BLaER1 treated with 17β-estradiol and CSF1 and Interleukin-3, amounts not matched to agents 10 nM and 100 nM (cell line): Measurements from ENCODE around the gene CSNK2B.

Experiments
- H3K27ac ChIP-seq, 11 experiments: shearing (Covaris generic); formaldehyde crosslinking; 2 replicates each; pipeline ENCODE4 v1.8.1; 2022
- H3K27me3 ChIP-seq, 11 experiments: shearing (Covaris generic); formaldehyde crosslinking; 2 replicates each; pipeline ENCODE4 v1.8.1; 2022
- H3K36me3 ChIP-seq, 11 experiments: shearing (Covaris generic); formaldehyde crosslinking; 2 replicates each; pipeline ENCODE4 v1.8.1; 2022
- H3K4me1 ChIP-seq, 10 experiments: shearing (Covaris generic); formaldehyde crosslinking; 2 replicates each; pipeline ENCODE4 v1.8.1; 2022
- H3K4me2 ChIP-seq, 11 experiments: shearing (Covaris generic); formaldehyde crosslinking; 2 replicates each; pipeline ENCODE4 v1.8.1; 2022
- H3K4me3 ChIP-seq, 10 experiments: shearing (Covaris generic); formaldehyde crosslinking; 2 replicates each; pipeline ENCODE4 v1.8.1; 2022
- H3K9ac ChIP-seq, 11 experiments: shearing (Covaris generic); formaldehyde crosslinking; 2 replicates each; pipeline ENCODE4 v1.8.1; 2022
- H3K9me3 ChIP-seq, 11 experiments: shearing (Covaris generic); formaldehyde crosslinking; replicated peaks in 1 of 11; 2 replicates each; pipeline ENCODE4 v1.8.1; 2022
- H4K20me1 ChIP-seq, 11 experiments: shearing (Covaris generic); formaldehyde crosslinking; 2 replicates each; pipeline ENCODE4 v1.8.1; 2022
- Cebpa-rat ChIP-seq, 11 experiments: shearing (Covaris generic); IDR thresholded peaks; 2 replicates each; pipeline ENCODE4 v1.8.1; 2022

Gene CSNK2B

GRCh38 chr6:31669676-31670075 is 3.8 kb downstream of the CSNK2B start, which contains the start of gene LY6G5B:
LY6G5B (plus strand) TSS chr6:31669976; CDS start chr6:31670951, 975 bp downstream.
- Histone ChIP-seq H3K27me3 (no peaks in the 10 kb centered on the region), H3K4me3 (no peak within 1 kb of the TSS), H3K4me1 (peaks cover 11 to 32% (median 20%) of the 10 kb centered on the region in 10 experiments), H3K9me3 (no peaks in the 10 kb centered on the region), H4K20me1 (peaks cover 2 to 70% (median 36%) of the 10 kb centered on the region in 11 experiments; a peak in 17 of 22 replicates), H3K27ac (no peak within 1 kb of the TSS), H3K4me2 (0 out of 22 replicates have a peak within 1 kb of the TSS, but pooled peaks of 1 of the 11 experiments have one; percentile 84), H3K9ac (peak within 1 kb of the TSS in 8 of 11 experiments; percentile 3 to 94 (median 26); a peak in 6 of 22 replicates), H3K36me3 (peaks cover 73 to 82% (median 76%) of the 10 kb centered on the region in 11 experiments)
- no peak for TF ChIP-seq Cebpa-rat (IDR thresholded peaks at IDR 0.05)

- TF ChIP-seq Cebpa-rat (IDR thresholded peaks at IDR 0.05) = no peak
- Histone ChIP-seq H3K27ac (no peak overlapping the region), H4K20me1 (peaks cover 0 to 64% (median 11%) of the 10 kb centered on the region in 11 experiments; a peak in 12 of 22 replicates), H3K9me3 (no peaks in the 10 kb centered on the region), H3K4me3 (no peak overlapping the region), H3K4me1 (peaks cover 30 to 51% (median 46%) of the 10 kb centered on the region in 10 experiments), H3K36me3 (peaks cover 26 to 43% (median 34%) of the 10 kb centered on the region in 11 experiments), H3K9ac (peak overlapping the region in 2 of 11 experiments; percentile 1 to 29; a peak in 2 of 22 replicates), H3K27me3 (no peaks in the 10 kb centered on the region), H3K4me2 (peak overlapping the region; percentile 7 to 59 (median 21); a peak in 15 of 22 replicates)
Observed at GRCh38 chr6:31676322-31676903, 10.5 kb downstream of the CSNK2B start.

- H3K9ac ChIP-seq = 0 out of 22 replicates have a peak overlapping the region, but pooled peaks of 1 of the 11 experiments have one; percentile 29
- no peak overlapping the region for H3K4me3 ChIP-seq
- no peaks in the 10 kb centered on the region for H3K9me3 ChIP-seq
- no peak for TF ChIP-seq Cebpa-rat (IDR thresholded peaks at IDR 0.05)
- no peak overlapping the region for H3K27ac ChIP-seq
- H3K4me2 ChIP-seq = peak overlapping the region in 7 of 11 experiments; percentile 16 to 59 (median 32); a peak in 10 of 22 replicates
- H3K27me3 ChIP-seq = no peaks in the 10 kb centered on the region
- peaks cover 35 to 56% (median 51%) of the 10 kb centered on the region in 10 experiments for H3K4me1 ChIP-seq
- H3K36me3 ChIP-seq = peaks cover 21 to 38% (median 29%) of the 10 kb centered on the region in 11 experiments
- H4K20me1 ChIP-seq = peaks cover 0 to 59% (median 10%) of the 10 kb centered on the region in 11 experiments; a peak in 12 of 22 replicates
Observed at GRCh38 chr6:31676904-31677303, 11.0 kb downstream of the CSNK2B start.

GRCh38 chr6:31677955-31678354 is 12.1 kb downstream of the CSNK2B start:
- H3K4me1 ChIP-seq = peaks cover 36 to 64% (median 57%) of the 10 kb centered on the region in 10 experiments
- peak overlapping the region in 7 of 11 experiments; percentile 1 to 99 (median 22); a peak in 8 of 22 replicates for H3K4me2 ChIP-seq
- no peak overlapping the region for H3K4me3 ChIP-seq
- H3K27ac ChIP-seq = no peak overlapping the region
- peaks cover 10 to 30% (median 20%) of the 10 kb centered on the region in 11 experiments for H3K36me3 ChIP-seq
- no peaks in the 10 kb centered on the region for H3K9me3 ChIP-seq
- H3K27me3 ChIP-seq = no peaks in the 10 kb centered on the region
- no peak overlapping the region for H3K9ac ChIP-seq
- TF ChIP-seq Cebpa-rat (IDR thresholded peaks at IDR 0.05) = no peak
- peaks cover 0 to 52% (median 7%) of the 10 kb centered on the region in 11 experiments; a peak in 8 of 22 replicates for H4K20me1 ChIP-seq

GRCh38 chr6:31680226-31681134 is 14.6 kb downstream of the CSNK2B start, which contains the start of gene LY6G5C:
LY6G5C (minus strand) TSS chr6:31681067; CDS start chr6:31680373, 694 bp downstream.
- no peak for TF ChIP-seq Cebpa-rat (IDR thresholded peaks at IDR 0.05)
- Histone ChIP-seq H3K36me3 (peaks cover 19 to 29% (median 24%) of the 10 kb centered on the region in 11 experiments), H3K9me3 (no peaks in the 10 kb centered on the region), H3K9ac (peak within 1 kb of the TSS; percentile 58 to 81 (median 74)), H3K4me3 (peak within 1 kb of the TSS; percentile 39 to 70 (median 58)), H3K4me2 (peak within 1 kb of the TSS; percentile 90 to 99 (median 96)), H3K27ac (peak within 1 kb of the TSS; percentile 47 to 79 (median 70); a peak in 21 of 22 replicates), H3K27me3 (no peaks in the 10 kb centered on the region), H4K20me1 (peaks cover 0 to 37% (median 0%) of the 10 kb centered on the region in 11 experiments; a peak in 6 of 22 replicates), H3K4me1 (peaks cover 35 to 64% (median 57%) of the 10 kb centered on the region in 10 experiments)

- Histone ChIP-seq H3K4me1 (peaks cover 28 to 60% (median 53%) of the 10 kb centered on the region in 10 experiments), H3K9me3 (no peaks in the 10 kb centered on the region), H3K27ac (peak overlapping the region; percentile 47 to 79 (median 70); a peak in 21 of 22 replicates), H3K27me3 (no peaks in the 10 kb centered on the region), H3K4me3 (peak overlapping the region; percentile 39 to 70 (median 58)), H3K9ac (peak overlapping the region; percentile 58 to 81 (median 74)), H4K20me1 (peaks cover 0 to 34% (median 0%) of the 10 kb centered on the region in 11 experiments; a peak in 3 of 22 replicates), H3K4me2 (peak overlapping the region; percentile 90 to 99 (median 96)), H3K36me3 (peaks cover 24 to 36% (median 31%) of the 10 kb centered on the region in 11 experiments)
- TF ChIP-seq Cebpa-rat (IDR thresholded peaks at IDR 0.05) = no peak
Observed at GRCh38 chr6:31681135-31681671, 15.3 kb downstream of the CSNK2B start.

- Histone ChIP-seq H3K9ac (no peak overlapping the region), H3K9me3 (no peaks in the 10 kb centered on the region), H3K4me2 (no peak overlapping the region), H4K20me1 (peaks cover 0 to 22% (median 0%) of the 10 kb centered on the region in 11 experiments; a peak in 4 of 22 replicates), H3K4me1 (peaks cover 21 to 43% (median 38%) of the 10 kb centered on the region in 10 experiments), H3K27me3 (no peaks in the 10 kb centered on the region), H3K36me3 (peaks cover 48 to 60% (median 55%) of the 10 kb centered on the region in 11 experiments), H3K27ac (no peak overlapping the region), H3K4me3 (no peak overlapping the region)
- no peak for TF ChIP-seq Cebpa-rat (IDR thresholded peaks at IDR 0.05)
Observed at GRCh38 chr6:31683591-31683990, 17.7 kb downstream of the CSNK2B start.

GRCh38 chr6:31686483-31686882 is 20.6 kb downstream of the CSNK2B start:
- peaks cover 0 to 34% (median 0%) of the 10 kb centered on the region in 11 experiments; a peak in 7 of 22 replicates for H4K20me1 ChIP-seq
- no peaks in the 10 kb centered on the region for H3K27me3 ChIP-seq
- no peak overlapping the region for H3K4me3 ChIP-seq
- H3K4me1 ChIP-seq = peaks cover 9 to 33% (median 23%) of the 10 kb centered on the region in 10 experiments
- H3K27ac ChIP-seq = no peak overlapping the region
- no peaks in the 10 kb centered on the region for H3K9me3 ChIP-seq
- H3K9ac ChIP-seq = no peak overlapping the region; a peak in 1 of 22 replicates
- no peak for TF ChIP-seq Cebpa-rat (IDR thresholded peaks at IDR 0.05)
- H3K4me2 ChIP-seq = no peak overlapping the region
- peaks cover 77 to 89% (median 84%) of the 10 kb centered on the region in 11 experiments for H3K36me3 ChIP-seq
